GM06990 (cell line): ENCODE results near the gene CDH4.

Experiments
- DNase-seq: peaks from one replicate; pipeline ENCODE4 v3.0.0-alpha.2; 2011; ENCODE audit not compliant: insufficient read length; ENCODE audit errors: extremely low read depth
- H3K27me3 ChIP-seq: replicated peaks from 2 replicates; pipeline ENCODE4 v1.6.0; 2011; ENCODE audit warnings: low read length; ENCODE audit not compliant: control insufficient read depth, insufficient read depth
- H3K36me3 ChIP-seq: 2 replicates; pipeline ENCODE4 v1.5.1; 2011; ENCODE audit warnings: low read length; ENCODE audit not compliant: control insufficient read depth, insufficient read depth
- H3K4me3 ChIP-seq: replicated peaks from 2 replicates; pipeline ENCODE4 v1.5.1; 2011; ENCODE audit warnings: low read depth, mild to moderate bottlenecking, control low read depth, low read length
- TF ChIP-seq, protein P1 (sequence below): IDR thresholded peaks from 2 replicates; pipeline ENCODE4 v1.5.1; 2011; ENCODE audit warnings: low read length, control low read depth, mild to moderate bottlenecking, inconsistent platforms; ENCODE audit not compliant: insufficient read depth, poor library complexity, severe bottlenecking

Gene CDH4

DNA sequence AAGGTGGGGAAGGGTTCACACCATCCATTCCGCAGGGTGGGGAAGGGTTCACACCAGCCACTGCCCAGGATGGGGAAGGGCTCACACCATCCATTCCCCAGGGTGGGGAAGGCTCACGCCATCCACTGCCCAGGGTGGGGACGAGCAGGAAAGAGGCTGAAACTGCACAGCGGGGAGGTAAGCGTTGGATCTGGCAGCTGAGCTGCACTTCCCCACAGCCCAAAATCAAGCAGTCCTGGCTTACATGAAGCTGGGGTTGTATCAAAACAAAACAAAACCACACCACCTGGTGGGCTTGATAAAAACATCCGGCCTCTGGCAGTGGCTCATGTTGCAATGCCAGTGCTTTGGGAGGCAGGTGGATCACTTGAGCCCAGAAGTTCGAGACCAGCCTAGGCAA is 545.1 kb downstream of the CDH4 start:
- H3K36me3 ChIP-seq, result no peaks in the 10 kb centered on the region
- H3K4me3 ChIP-seq, result no peak overlapping the region
- TF ChIP-seq, protein P1, sequence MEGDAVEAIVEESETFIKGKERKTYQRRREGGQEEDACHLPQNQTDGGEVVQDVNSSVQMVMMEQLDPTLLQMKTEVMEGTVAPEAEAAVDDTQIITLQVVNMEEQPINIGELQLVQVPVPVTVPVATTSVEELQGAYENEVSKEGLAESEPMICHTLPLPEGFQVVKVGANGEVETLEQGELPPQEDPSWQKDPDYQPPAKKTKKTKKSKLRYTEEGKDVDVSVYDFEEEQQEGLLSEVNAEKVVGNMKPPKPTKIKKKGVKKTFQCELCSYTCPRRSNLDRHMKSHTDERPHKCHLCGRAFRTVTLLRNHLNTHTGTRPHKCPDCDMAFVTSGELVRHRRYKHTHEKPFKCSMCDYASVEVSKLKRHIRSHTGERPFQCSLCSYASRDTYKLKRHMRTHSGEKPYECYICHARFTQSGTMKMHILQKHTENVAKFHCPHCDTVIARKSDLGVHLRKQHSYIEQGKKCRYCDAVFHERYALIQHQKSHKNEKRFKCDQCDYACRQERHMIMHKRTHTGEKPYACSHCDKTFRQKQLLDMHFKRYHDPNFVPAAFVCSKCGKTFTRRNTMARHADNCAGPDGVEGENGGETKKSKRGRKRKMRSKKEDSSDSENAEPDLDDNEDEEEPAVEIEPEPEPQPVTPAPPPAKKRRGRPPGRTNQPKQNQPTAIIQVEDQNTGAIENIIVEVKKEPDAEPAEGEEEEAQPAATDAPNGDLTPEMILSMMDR, result no peak
- no peak for DNase-seq
- no peaks in the 10 kb centered on the region for H3K27me3 ChIP-seq

DNA sequence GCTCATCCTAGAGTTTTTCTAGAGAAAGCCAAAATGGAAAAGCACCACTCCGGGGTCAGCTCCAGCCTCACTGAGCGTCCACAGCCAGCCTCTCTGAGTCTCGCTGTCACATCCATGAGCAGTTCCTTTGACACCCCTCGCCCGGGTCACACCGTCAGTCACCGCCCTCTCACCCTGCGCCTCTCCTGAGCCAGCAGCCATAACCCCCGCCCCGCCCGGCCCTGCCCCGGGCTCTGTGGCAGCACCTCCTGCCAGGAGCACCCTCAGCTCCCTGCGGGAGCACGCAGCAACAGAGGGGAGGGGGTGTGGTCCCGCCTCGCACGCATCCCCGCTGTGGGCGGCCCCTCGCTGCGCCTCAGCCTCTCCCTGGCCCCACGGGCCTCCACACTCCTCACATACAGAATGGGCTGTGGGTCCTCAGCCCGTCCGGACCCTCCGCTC is 545.9 kb downstream of the CDH4 start:
- no peaks in the 10 kb centered on the region for H3K27me3 ChIP-seq
- no peak for DNase-seq
- no peaks in the 10 kb centered on the region for H3K36me3 ChIP-seq
- H3K4me3 ChIP-seq, result no peak overlapping the region
- TF ChIP-seq, protein P1, result no peak

DNA sequence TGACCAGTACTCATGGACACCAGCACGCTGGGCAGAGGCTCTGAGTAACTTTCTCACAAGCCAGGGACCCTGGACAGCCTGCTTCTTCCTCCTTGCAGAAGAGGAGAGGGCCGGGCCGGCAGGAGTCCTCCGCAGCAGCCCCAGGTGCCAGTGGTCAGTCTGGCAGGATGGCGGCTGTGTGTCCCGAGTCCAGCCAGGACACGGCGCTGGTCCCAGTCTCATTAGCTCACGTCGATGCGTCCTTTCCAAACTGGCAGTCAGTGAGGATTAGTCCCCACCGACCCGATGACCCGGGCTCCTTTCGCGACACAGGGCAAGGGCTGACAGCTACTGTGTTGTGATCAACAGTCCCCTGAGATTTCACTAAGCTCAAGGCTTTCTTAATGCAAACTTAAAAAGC is 546.6 kb downstream of the CDH4 start:
- no peaks in the 10 kb centered on the region for H3K36me3 ChIP-seq
- H3K27me3 ChIP-seq, result no peaks in the 10 kb centered on the region
- DNase-seq, result no peak
- H3K4me3 ChIP-seq, result no peak overlapping the region
- TF ChIP-seq, protein P1, result no peak

DNA sequence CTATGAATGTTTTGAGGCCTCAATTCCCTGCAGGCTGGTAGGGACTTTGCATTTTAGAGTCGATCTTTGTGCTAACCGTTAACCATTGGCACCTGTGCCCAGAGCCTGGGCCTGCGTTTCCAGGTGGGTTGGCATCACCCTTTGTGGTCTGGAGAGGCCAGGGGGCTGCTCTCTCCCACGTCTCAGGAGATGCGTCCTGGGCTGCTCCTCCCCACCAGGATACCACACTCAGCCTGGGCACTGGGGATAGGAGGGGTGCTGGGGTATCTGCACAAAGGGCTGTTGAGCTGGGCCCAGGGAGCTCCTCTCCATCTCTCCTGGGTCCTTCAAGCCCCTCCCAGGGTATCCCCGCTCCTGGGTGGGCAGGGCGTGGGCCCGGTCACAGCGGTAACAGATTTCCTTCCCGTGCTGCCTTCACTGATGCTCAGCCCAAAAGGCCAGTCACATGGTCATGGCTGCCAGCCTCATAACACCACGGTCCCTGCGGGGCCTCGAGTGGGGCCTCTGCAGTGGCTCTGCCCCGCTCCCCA is 547.4 kb downstream of the CDH4 start:
- DNase-seq, result no peak
- no peak overlapping the region for H3K4me3 ChIP-seq
- TF ChIP-seq, protein P1, result no peak
- H3K27me3 ChIP-seq, result no peaks in the 10 kb centered on the region
- no peaks in the 10 kb centered on the region for H3K36me3 ChIP-seq

DNA sequence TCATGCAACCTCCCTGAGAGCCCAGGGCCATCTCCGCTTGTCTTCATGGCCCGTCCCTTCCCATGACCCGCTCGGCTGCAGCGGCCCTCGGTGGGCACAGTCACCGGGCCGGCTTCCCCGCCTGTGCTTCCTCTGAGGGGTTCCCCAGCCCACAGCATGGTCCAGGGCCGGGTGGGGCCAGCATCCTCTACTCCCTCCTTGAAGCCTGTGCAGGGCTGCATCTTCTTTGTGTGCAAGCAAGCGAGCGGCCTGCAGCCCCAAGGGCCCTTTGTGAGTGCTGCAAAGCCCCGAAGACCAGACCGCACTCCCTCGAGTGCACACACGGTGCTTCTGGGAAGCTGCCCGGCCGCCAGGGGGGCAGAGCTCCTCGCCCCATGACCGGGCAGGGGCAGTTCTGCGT is 547.9 kb downstream of the CDH4 start:
- DNase-seq, result no peak
- no peaks in the 10 kb centered on the region for H3K36me3 ChIP-seq
- TF ChIP-seq, protein P1, result no peak
- H3K27me3 ChIP-seq, result no peaks in the 10 kb centered on the region
- no peak overlapping the region for H3K4me3 ChIP-seq
